Measurements from ENCODE around the gene PYGO2. TPM values are rescaled to one million over a fixed set of nuclear protein-coding genes. Genes with fewer than 3 reads are reported as not detected.
A peak's percentile ranks its signal among the peaks of the same experiment; 100 is the strongest.

Gene PYGO2
- total RNA-seq, 1 donor from 2014 or later = 19.2 TPM

DNA sequence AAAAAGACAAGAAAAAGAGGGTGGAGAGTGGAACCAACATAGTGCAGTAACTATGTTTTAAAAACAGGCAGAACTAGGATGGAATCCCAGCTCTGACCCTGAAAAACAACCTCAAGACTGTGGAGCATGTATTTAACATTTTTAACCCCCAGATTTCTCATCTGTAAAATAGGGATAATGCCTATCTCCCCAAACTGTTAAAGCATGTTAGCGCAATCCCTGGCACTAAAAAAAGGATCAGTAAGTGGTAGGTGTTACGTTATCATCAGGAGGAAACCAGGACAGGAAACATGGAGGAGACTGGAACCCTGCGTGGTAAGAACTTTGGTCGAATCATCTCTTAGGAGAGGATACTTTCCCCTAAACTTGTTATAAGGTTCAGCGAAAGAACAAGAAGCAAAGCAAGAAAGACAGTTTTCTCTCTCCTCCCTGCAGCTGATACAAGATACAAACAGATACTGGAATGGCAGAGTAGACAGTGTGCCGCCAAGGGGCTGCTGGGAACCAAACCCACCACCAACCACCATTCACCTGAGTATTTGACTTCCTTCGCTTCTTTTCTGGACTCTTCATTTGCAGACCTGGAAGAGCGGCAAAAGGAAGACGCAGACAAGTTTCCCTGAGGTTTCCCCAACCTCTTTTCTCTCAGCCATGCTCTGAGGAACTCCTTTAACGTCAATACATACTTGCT, 991 bp downstream of the PYGO2 start:
- Histone ChIP-seq H3K27me3 (no peaks in the 10 kb centered on the region), H3K9me3 (no peaks in the 10 kb centered on the region), H3K4me1 (peaks cover 49% of the 10 kb centered on the region), H3K27ac (peak overlapping the region; percentile 97), H3K36me3 (peaks cover 0 to 30% of the 10 kb centered on the region in 2 donors), H3K4me3 (peak overlapping the region; percentile 73 to 91)
- TF ChIP-seq, protein P1, sequence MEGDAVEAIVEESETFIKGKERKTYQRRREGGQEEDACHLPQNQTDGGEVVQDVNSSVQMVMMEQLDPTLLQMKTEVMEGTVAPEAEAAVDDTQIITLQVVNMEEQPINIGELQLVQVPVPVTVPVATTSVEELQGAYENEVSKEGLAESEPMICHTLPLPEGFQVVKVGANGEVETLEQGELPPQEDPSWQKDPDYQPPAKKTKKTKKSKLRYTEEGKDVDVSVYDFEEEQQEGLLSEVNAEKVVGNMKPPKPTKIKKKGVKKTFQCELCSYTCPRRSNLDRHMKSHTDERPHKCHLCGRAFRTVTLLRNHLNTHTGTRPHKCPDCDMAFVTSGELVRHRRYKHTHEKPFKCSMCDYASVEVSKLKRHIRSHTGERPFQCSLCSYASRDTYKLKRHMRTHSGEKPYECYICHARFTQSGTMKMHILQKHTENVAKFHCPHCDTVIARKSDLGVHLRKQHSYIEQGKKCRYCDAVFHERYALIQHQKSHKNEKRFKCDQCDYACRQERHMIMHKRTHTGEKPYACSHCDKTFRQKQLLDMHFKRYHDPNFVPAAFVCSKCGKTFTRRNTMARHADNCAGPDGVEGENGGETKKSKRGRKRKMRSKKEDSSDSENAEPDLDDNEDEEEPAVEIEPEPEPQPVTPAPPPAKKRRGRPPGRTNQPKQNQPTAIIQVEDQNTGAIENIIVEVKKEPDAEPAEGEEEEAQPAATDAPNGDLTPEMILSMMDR (IDR thresholded peaks at IDR 0.05) = no peak
- TF ChIP-seq POLR2AphosphoS5 (IDR thresholded peaks at IDR 0.05; ENCODE audit: insufficient read depth in 1 of 2, low read depth in 1 of 2) (no peak), POLR2A (IDR thresholded peaks at IDR 0.05) (no peak)
- DNase-seq (ENCODE audit: extremely low spot score in 2 of 2) = no peak
- intact Hi-C loops (cut with DNase I) = loop anchor here (5.0 to 10.0 kb wide), 2 partner anchors 57 to 104 kb away; partner anchors contain the start of gene EFNA4

DNA sequence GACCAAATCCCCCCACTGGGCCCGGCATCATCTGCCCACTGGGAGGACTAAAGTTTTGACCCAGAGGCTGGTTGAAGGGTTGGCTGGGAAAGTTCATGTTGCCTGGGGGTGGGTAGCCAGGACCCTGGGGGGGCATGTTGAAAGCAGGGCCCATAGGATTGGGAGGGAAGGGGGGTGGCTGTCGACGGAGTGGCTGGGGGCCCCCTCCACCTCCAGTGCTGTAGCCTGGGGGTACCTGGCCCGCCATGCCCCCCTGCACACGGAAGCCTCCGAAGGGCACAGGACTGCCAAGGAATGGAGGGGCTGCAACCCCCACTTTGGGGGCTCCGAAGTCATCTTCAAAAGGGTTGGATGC, 2.2 kb downstream of the PYGO2 start:
- peaks cover 0 to 20% of the 10 kb centered on the region in 2 donors for H3K36me3 ChIP-seq
- H3K4me3 ChIP-seq = no peak overlapping the region
- H3K4me1 ChIP-seq = peaks cover 61% of the 10 kb centered on the region
- intact Hi-C loops (cut with DNase I) = no loop called here
- no peak overlapping the region for H3K27ac ChIP-seq
- no peaks in the 10 kb centered on the region for H3K9me3 ChIP-seq
- DNase-seq (ENCODE audit: extremely low spot score in 2 of 2) = no peak
- H3K27me3 ChIP-seq = no peaks in the 10 kb centered on the region
- TF ChIP-seq POLR2A (IDR thresholded peaks at IDR 0.05) = no peak
- TF ChIP-seq POLR2AphosphoS5 (IDR thresholded peaks at IDR 0.05; ENCODE audit: insufficient read depth in 1 of 2, low read depth in 1 of 2) = no peak
- TF ChIP-seq, protein P1 (IDR thresholded peaks at IDR 0.05) = no peak

GRCh38 chr1:154958681-154959425, 2.7 kb downstream of the PYGO2 start:
- TF ChIP-seq, protein P1 (IDR thresholded peaks at IDR 0.05) = no peak
- TF ChIP-seq POLR2AphosphoS5 (IDR thresholded peaks at IDR 0.05; ENCODE audit: insufficient read depth in 1 of 2, low read depth in 1 of 2) (no peak), POLR2A (IDR thresholded peaks at IDR 0.05) (no peak)
- Histone ChIP-seq H3K27me3 (no peaks in the 10 kb centered on the region), H3K9me3 (no peaks in the 10 kb centered on the region), H3K4me1 (peaks cover 67% of the 10 kb centered on the region), H3K36me3 (peaks cover 0 to 15% of the 10 kb centered on the region in 2 donors), H3K4me3 (no peak overlapping the region), H3K27ac (no peak overlapping the region)
- no peak for DNase-seq (ENCODE audit: extremely low spot score in 2 of 2)
- intact Hi-C loops (cut with DNase I) = no loop called here

GRCh38 chr1:154958036-154958435, 3.5 kb downstream of the PYGO2 start:
- TF ChIP-seq POLR2A (IDR thresholded peaks at IDR 0.05) = no peak
- TF ChIP-seq, protein P1 (IDR thresholded peaks at IDR 0.05) = no peak
- no peak for TF ChIP-seq POLR2AphosphoS5 (IDR thresholded peaks at IDR 0.05; ENCODE audit: insufficient read depth in 1 of 2, low read depth in 1 of 2)
- Histone ChIP-seq H3K4me1 (peaks cover 72% of the 10 kb centered on the region), H3K36me3 (peaks cover 0 to 8% of the 10 kb centered on the region in 2 donors), H3K9me3 (no peaks in the 10 kb centered on the region), H3K4me3 (no peak overlapping the region), H3K27me3 (no peaks in the 10 kb centered on the region), H3K27ac (no peak overlapping the region)
- intact Hi-C loops (cut with DNase I) = no loop called here
- DNase-seq (ENCODE audit: extremely low spot score in 2 of 2) = no peak
